Measurements from ENCODE around the gene PRG3. TPM values are rescaled to one million over a fixed set of nuclear protein-coding genes. Genes with fewer than 3 reads are reported as not detected.

PRG3 gene
- total RNA-seq (not detected), polyA plus RNA-seq (ENCODE audit: insufficient read depth, low read depth, low replicate concordance) (not detected)
- long read RNA-seq, donor 1 = 0 reads
- long read RNA-seq, donor 2 = 0 reads
- long read RNA-seq, donor 3 = 0 reads
- long read RNA-seq, donor 4 = 0 reads
- long read RNA-seq, donor 5 = 0 reads
- long read RNA-seq, donor 6 = 0 reads
- long read RNA-seq, donor 7 = 0 reads
- long read RNA-seq, donor 8 = 0 reads
- long read RNA-seq, donor 9 = 0 reads
- long read RNA-seq, donor 10 = 0 reads

GRCh38 chr11:57380975-57381374 lies at the start of gene PRG3:
TSS of gene PRG3 (minus strand) at chr11:57381150. CDS start at chr11:57380708, 442 bp downstream.
- no peak for FAIRE-seq
- H3K36me3 ChIP-seq (ENCODE audit: control insufficient read depth in 2 of 3, insufficient read depth in 3 of 3, low read length in 3 of 3) = no peaks in the 10 kb centered on the region
- intact Hi-C loops (cut with DNase I) = no loop called here
- H3K27ac ChIP-seq (ENCODE audit: low read depth in 2 of 2, low read length in 2 of 2) = no peak within 1 kb of the TSS
- no peaks in the 10 kb centered on the region for H3K27me3 ChIP-seq (ENCODE audit: control insufficient read depth, insufficient read depth, low read length)
- H3K4me1 ChIP-seq (ENCODE audit: control insufficient read depth in 2 of 3, insufficient read depth in 2 of 3, low read depth in 1 of 3, low read length in 3 of 3) = no peaks in the 10 kb centered on the region
- no peak for DNase-seq
- H3K4me3 ChIP-seq (ENCODE audit: low read length in 3 of 3) = no peak within 1 kb of the TSS
- H3K9me3 ChIP-seq (ENCODE audit: control insufficient read depth in 2 of 3, insufficient read depth in 1 of 3, low read length in 3 of 3) = no peaks in the 10 kb centered on the region
- no peak for TF ChIP-seq CTCF (IDR thresholded peaks at IDR 0.05; ENCODE audit: borderline replicate concordance, extremely low read depth, insufficient read depth)
- H3K9ac ChIP-seq (ENCODE audit: low read length in 3 of 3) = no peak within 1 kb of the TSS

- Histone ChIP-seq H3K27me3 (ENCODE audit: control insufficient read depth, insufficient read depth, low read length) (no peaks in the 10 kb centered on the region), H3K9ac (ENCODE audit: low read length in 3 of 3) (no peak overlapping the region), H3K4me1 (ENCODE audit: control insufficient read depth in 2 of 3, insufficient read depth in 2 of 3, low read depth in 1 of 3, low read length in 3 of 3) (peaks cover 4 to 12% (median 6%) of the 10 kb centered on the region in 3 donors), H3K27ac (ENCODE audit: low read depth in 2 of 2, low read length in 2 of 2) (no peak overlapping the region), H3K9me3 (ENCODE audit: control insufficient read depth in 2 of 3, insufficient read depth in 1 of 3, low read length in 3 of 3) (no peaks in the 10 kb centered on the region), H3K36me3 (ENCODE audit: control insufficient read depth in 2 of 3, insufficient read depth in 3 of 3, low read length in 3 of 3) (no peaks in the 10 kb centered on the region), H3K4me3 (ENCODE audit: low read length in 3 of 3) (no peak overlapping the region)
- intact Hi-C loops (cut with DNase I) = no loop called here
- DNase-seq = no peak
- no peak for FAIRE-seq
- TF ChIP-seq CTCF (IDR thresholded peaks at IDR 0.05; ENCODE audit: borderline replicate concordance, extremely low read depth, insufficient read depth) = no peak
These were observed 49.0 kb upstream of the PRG3 start for GRCh38 chr11:57429946-57430345.

GRCh38 chr11:57428643-57429042 lies 47.7 kb upstream of the PRG3 start:
- Histone ChIP-seq H3K4me1 (ENCODE audit: control insufficient read depth in 2 of 3, insufficient read depth in 2 of 3, low read depth in 1 of 3, low read length in 3 of 3) (peaks cover 4 to 20% (median 11%) of the 10 kb centered on the region in 3 donors), H3K4me3 (ENCODE audit: low read length in 3 of 3) (no peak overlapping the region), H3K27ac (ENCODE audit: low read depth in 2 of 2, low read length in 2 of 2) (no peak overlapping the region), H3K36me3 (ENCODE audit: control insufficient read depth in 2 of 3, insufficient read depth in 3 of 3, low read length in 3 of 3) (no peaks in the 10 kb centered on the region), H3K27me3 (ENCODE audit: control insufficient read depth, insufficient read depth, low read length) (no peaks in the 10 kb centered on the region), H3K9me3 (ENCODE audit: control insufficient read depth in 2 of 3, insufficient read depth in 1 of 3, low read length in 3 of 3) (no peaks in the 10 kb centered on the region), H3K9ac (ENCODE audit: low read length in 3 of 3) (no peak overlapping the region)
- DNase-seq (no peak), FAIRE-seq (no peak)
- intact Hi-C loops (cut with DNase I) = no loop called here
- no peak for TF ChIP-seq CTCF (IDR thresholded peaks at IDR 0.05; ENCODE audit: borderline replicate concordance, extremely low read depth, insufficient read depth)

- Histone ChIP-seq H3K4me1 (ENCODE audit: control insufficient read depth in 2 of 3, insufficient read depth in 2 of 3, low read depth in 1 of 3, low read length in 3 of 3) (peaks cover 4 to 22% (median 11%) of the 10 kb centered on the region in 3 donors), H3K27ac (ENCODE audit: low read depth in 2 of 2, low read length in 2 of 2) (peak overlapping the region; percentile 47 to 80), H3K27me3 (ENCODE audit: control insufficient read depth, insufficient read depth, low read length) (no peaks in the 10 kb centered on the region), H3K9ac (ENCODE audit: low read length in 3 of 3) (no peak overlapping the region), H3K9me3 (ENCODE audit: control insufficient read depth in 2 of 3, insufficient read depth in 1 of 3, low read length in 3 of 3) (no peaks in the 10 kb centered on the region), H3K36me3 (ENCODE audit: control insufficient read depth in 2 of 3, insufficient read depth in 3 of 3, low read length in 3 of 3) (no peaks in the 10 kb centered on the region), H3K4me3 (ENCODE audit: low read length in 3 of 3) (no peak overlapping the region)
- DNase-seq (no peak), FAIRE-seq (no peak)
- intact Hi-C loops (cut with DNase I) = no loop called here
- TF ChIP-seq CTCF (IDR thresholded peaks at IDR 0.05; ENCODE audit: borderline replicate concordance, extremely low read depth, insufficient read depth) = no peak
These were observed 46.8 kb upstream of the PRG3 start for GRCh38 chr11:57427727-57428082.

All from kidney (tissue), 22 donors.